NCI-H2196 treated with DMSO at 0.1 percent for 48 hours (cell line): ENCODE results near the gene CD2AP.

Experiments
- DNase-seq: peaks from one replicate; lab custom pipeline; 2025; ENCODE audit not compliant: unreplicated experiment; lab: John Stamatoyannopoulos, UW

The CD2AP gene

GRCh38 chr6:47671777-47672176 is 194.2 kb downstream of the CD2AP start:
- DNase-seq, result no peak

GRCh38 chr6:47672816-47673215 is 195.2 kb downstream of the CD2AP start:
- no peak for DNase-seq

- DNase-seq, result no peak
Observed at GRCh38 chr6:47674673-47675072, 197.1 kb downstream of the CD2AP start.
